Activated B cell treated with CpG ODN at 0.5 μM for 24 hours (primary cell): ENCODE results near the gene HAUS1. TPM values are rescaled to one million over a fixed set of nuclear protein-coding genes. Genes with fewer than 3 reads are reported as not detected.

ENCODE experiments used
- ATAC-seq: fragments of 200-7000 bp; cut with Tn5 transposase; one replicate; pipeline ENCODE4 v1.10.0; 2021; ENCODE audit warnings: low read depth, mild to moderate bottlenecking, moderate library complexity
- CTCF ChIA-PET: fragments of 350-600 bp; sonication (Branson Sonifier 250); formaldehyde crosslinking; loops from one replicate; lab custom pipeline; 2021; ENCODE audit warnings: antibody characterized with exemption; lab: Charles Lee
- POLR2A ChIA-PET: fragments of 350-600 bp; sonication (Branson Sonifier 250); formaldehyde crosslinking; loops from one replicate; lab custom pipeline; 2021; ENCODE audit warnings: antibody characterized with exemption; lab: Charles Lee
- DNase-seq: peaks from one replicate; pipeline ENCODE4 v3.0.0; 2022
- H3K27ac Mint-ChIP-seq: one replicate; pipeline ENCODE4 v1.8.0; 2020; ENCODE audit warnings: mixed read lengths
- H3K27me3 Mint-ChIP-seq: one replicate; pipeline ENCODE4 v1.8.0; 2021; ENCODE audit warnings: mixed read lengths
- H3K36me3 Mint-ChIP-seq: one replicate; pipeline ENCODE4 v1.8.0; 2021; ENCODE audit warnings: low read depth, mixed read lengths
- H3K4me1 Mint-ChIP-seq: one replicate; pipeline ENCODE4 v1.8.0; 2021; ENCODE audit warnings: mixed read lengths
- H3K4me3 Mint-ChIP-seq: one replicate; pipeline ENCODE4 v1.8.0; 2020; ENCODE audit warnings: mild to moderate bottlenecking, mixed read lengths
- H3K9me3 Mint-ChIP-seq: one replicate; pipeline ENCODE4 v1.8.0; 2020; ENCODE audit warnings: mixed read lengths
- intact Hi-C: fragments of 100-400 bp; cut with micrococcal nuclease; formaldehyde crosslinking; loops from one replicate; pipeline ENCODE4 v1.15.1; 2024
- total RNA-seq: library from RNA; stranded (reverse); gene quantifications from 2 replicates; pipeline ENCODE4 v1.2.3, GENCODE V29; 2022
- TF ChIP-seq, protein P1 (sequence below): fragments of 200-600 bp; IDR thresholded peaks from one replicate; pipeline ENCODE4 v1.8.0; 2022; ENCODE audit warnings: antibody characterized with exemption, mild to moderate bottlenecking

HAUS1 gene
- total RNA-seq, 1 donor from 2014 or later = 34.6 TPM

- Mint-ChIP-seq H3K27me3 (peaks cover 10% of the 10 kb centered on the region), H3K4me3 (no peak overlapping the region), H3K36me3 (no peaks in the 10 kb centered on the region), H3K4me1 (peaks cover 17% of the 10 kb centered on the region), H3K27ac (no peak overlapping the region), H3K9me3 (peaks cover 2% of the 10 kb centered on the region)
- no peak for DNase-seq
- POLR2A ChIA-PET = no interaction called here
- TF ChIP-seq, protein P1, sequence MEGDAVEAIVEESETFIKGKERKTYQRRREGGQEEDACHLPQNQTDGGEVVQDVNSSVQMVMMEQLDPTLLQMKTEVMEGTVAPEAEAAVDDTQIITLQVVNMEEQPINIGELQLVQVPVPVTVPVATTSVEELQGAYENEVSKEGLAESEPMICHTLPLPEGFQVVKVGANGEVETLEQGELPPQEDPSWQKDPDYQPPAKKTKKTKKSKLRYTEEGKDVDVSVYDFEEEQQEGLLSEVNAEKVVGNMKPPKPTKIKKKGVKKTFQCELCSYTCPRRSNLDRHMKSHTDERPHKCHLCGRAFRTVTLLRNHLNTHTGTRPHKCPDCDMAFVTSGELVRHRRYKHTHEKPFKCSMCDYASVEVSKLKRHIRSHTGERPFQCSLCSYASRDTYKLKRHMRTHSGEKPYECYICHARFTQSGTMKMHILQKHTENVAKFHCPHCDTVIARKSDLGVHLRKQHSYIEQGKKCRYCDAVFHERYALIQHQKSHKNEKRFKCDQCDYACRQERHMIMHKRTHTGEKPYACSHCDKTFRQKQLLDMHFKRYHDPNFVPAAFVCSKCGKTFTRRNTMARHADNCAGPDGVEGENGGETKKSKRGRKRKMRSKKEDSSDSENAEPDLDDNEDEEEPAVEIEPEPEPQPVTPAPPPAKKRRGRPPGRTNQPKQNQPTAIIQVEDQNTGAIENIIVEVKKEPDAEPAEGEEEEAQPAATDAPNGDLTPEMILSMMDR = no peak
- intact Hi-C loops = no loop called here
- ATAC-seq = no peak
- CTCF ChIA-PET = no interaction called here
Measured at GRCh38 chr18:46069524-46069923, 34.7 kb upstream of the HAUS1 start.

- no peak for ATAC-seq
- TF ChIP-seq, protein P1 = no peak
- Mint-ChIP-seq H3K4me1 (peaks cover 17% of the 10 kb centered on the region), H3K27ac (no peak overlapping the region), H3K9me3 (peaks cover 2% of the 10 kb centered on the region), H3K27me3 (peaks cover 10% of the 10 kb centered on the region), H3K4me3 (no peak overlapping the region), H3K36me3 (no peaks in the 10 kb centered on the region)
- POLR2A ChIA-PET = no interaction called here
- CTCF ChIA-PET = no interaction called here
- intact Hi-C loops = loop anchor here (2.0 kb wide), 1 partner anchor 39 kb away; no protein-coding TSS in a partner anchor
- DNase-seq = no peak
Measured at GRCh38 chr18:46070232-46070631, 34.0 kb upstream of the HAUS1 start.

DNA sequence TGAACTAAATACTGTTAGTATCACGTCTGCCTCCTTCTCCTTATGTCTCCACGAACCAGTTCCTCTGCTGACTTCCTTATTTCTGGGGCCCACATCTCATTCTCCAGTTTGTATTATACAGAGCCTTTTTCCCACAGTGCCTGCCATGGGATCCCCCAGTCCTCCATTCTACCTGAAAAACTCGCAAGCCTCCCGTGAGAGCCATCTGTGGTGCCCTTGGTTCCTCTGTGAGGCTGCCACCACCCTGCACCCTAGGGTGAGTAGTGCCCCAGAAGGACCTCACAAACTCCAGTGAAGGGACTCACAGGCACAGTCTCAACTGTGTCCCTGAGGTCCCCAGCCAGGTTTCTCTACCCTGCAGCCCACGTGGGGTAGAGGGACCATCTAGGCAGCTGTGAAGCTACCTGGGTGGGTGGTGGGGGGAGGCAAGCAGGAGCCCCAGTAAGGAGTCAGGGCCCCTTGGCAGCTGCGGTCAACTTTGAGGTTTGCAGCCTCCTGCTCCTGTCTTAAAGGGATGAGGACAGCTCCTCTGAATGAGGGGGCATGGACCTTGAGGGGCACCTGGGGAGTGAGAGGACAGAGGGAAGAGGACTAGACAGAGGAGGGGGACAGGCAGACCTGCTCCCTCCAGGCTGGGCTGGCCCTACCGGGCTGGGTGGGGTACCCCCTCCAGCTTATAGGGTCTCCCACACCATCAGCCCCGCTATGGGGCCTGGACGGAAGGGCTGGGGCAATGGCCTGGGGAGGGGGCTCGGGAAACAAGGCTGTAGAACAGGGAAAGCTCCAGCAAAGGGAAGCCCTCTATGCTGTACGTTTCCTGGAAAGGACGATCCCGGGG lies 33.2 kb upstream of the HAUS1 start:
- Mint-ChIP-seq H3K4me3 (peak overlapping the region; percentile 58), H3K27ac (no peak overlapping the region), H3K36me3 (peaks cover 2% of the 10 kb centered on the region), H3K9me3 (peaks cover 2% of the 10 kb centered on the region), H3K27me3 (peaks cover 10% of the 10 kb centered on the region), H3K4me1 (peaks cover 17% of the 10 kb centered on the region)
- intact Hi-C loops = loop anchor here (2.0 kb wide), 1 partner anchor 40 kb away; no protein-coding TSS in a partner anchor
- ATAC-seq (no peak), DNase-seq (peak; percentile 24)
- POLR2A ChIA-PET = no interaction called here
- CTCF ChIA-PET = interaction anchor here (1.0 kb wide), 1 partner anchor 450 kb away, joined by 3 read pairs; no protein-coding TSS in a partner anchor
- TF ChIP-seq, protein P1 = no peak

GRCh38 chr18:46071653-46072375 lies 32.4 kb upstream of the HAUS1 start, which contains the start of gene PSTPIP2:
TSS of gene PSTPIP2 (minus strand) at chr18:46072260. CDS start at chr18:46072188, 72 bp downstream.
- ATAC-seq (peak; percentile 67), DNase-seq (peak; percentile 29)
- H3K27ac Mint-ChIP-seq = no peak within 1 kb of the TSS
- CTCF ChIA-PET = interaction anchor here (1.0 kb wide), 1 partner anchor 451 kb away, joined by 3 read pairs; no protein-coding TSS in a partner anchor
- peaks cover 3% of the 10 kb centered on the region for H3K36me3 Mint-ChIP-seq
- intact Hi-C loops = loop anchor here (2.0 kb wide), 3 partner anchors 41 to 151 kb away; no protein-coding TSS in a partner anchor
- peaks cover 17% of the 10 kb centered on the region for H3K4me1 Mint-ChIP-seq
- POLR2A ChIA-PET = no interaction called here
- H3K27me3 Mint-ChIP-seq = peaks cover 10% of the 10 kb centered on the region
- peaks cover 2% of the 10 kb centered on the region for H3K9me3 Mint-ChIP-seq
- TF ChIP-seq, protein P1 = no peak
- H3K4me3 Mint-ChIP-seq = peak within 1 kb of the TSS; percentile 77
